ENCODE measurements around the gene PNMA1.

Gene PNMA1

GRCh38 chr14:73736842-73737241 is 22.7 kb upstream of the PNMA1 start:
- no peak for DNase-seq

GRCh38 chr14:73732006-73732405 is 17.8 kb upstream of the PNMA1 start:
- no peak for DNase-seq

GRCh38 chr14:73731111-73731510 is 16.9 kb upstream of the PNMA1 start:
- DNase-seq = no peak

- DNase-seq = no peak
Observed at GRCh38 chr14:73729556-73730265, 15.5 kb upstream of the PNMA1 start.

GRCh38 chr14:73728717-73729330 is 14.6 kb upstream of the PNMA1 start:
- no peak for DNase-seq

GRCh38 chr14:73727166-73727565 is 13.0 kb upstream of the PNMA1 start:
- DNase-seq = no peak

GRCh38 chr14:73726025-73726961 is 12.1 kb upstream of the PNMA1 start:
- DNase-seq = no peak

GRCh38 chr14:73725116-73726024 is 11.2 kb upstream of the PNMA1 start:
- no peak for DNase-seq

GRCh38 chr14:73724696-73725095 is 10.5 kb upstream of the PNMA1 start:
- DNase-seq = no peak

GRCh38 chr14:73723797-73724661 is 9.8 kb upstream of the PNMA1 start:
- no peak for DNase-seq

- DNase-seq = no peak
Observed at GRCh38 chr14:73723406-73723796, 9.2 kb upstream of the PNMA1 start.

- no peak for DNase-seq
Observed at GRCh38 chr14:73722581-73722980, 8.4 kb upstream of the PNMA1 start.

GRCh38 chr14:73721101-73721821 is 7.1 kb upstream of the PNMA1 start:
- DNase-seq = no peak

GRCh38 chr14:73720636-73721035 is 6.5 kb upstream of the PNMA1 start:
- DNase-seq = no peak

GRCh38 chr14:73719791-73720190 is 5.6 kb upstream of the PNMA1 start:
- DNase-seq = no peak

GRCh38 chr14:73719361-73719760 is 5.2 kb upstream of the PNMA1 start:
- no peak for DNase-seq

- DNase-seq = no peak
Observed at GRCh38 chr14:73718418-73719251, 4.5 kb upstream of the PNMA1 start.

GRCh38 chr14:73717711-73718417 is 3.7 kb upstream of the PNMA1 start:
- no peak for DNase-seq

GRCh38 chr14:73717266-73717665 is 3.1 kb upstream of the PNMA1 start:
- no peak for DNase-seq

All from NCI-H2081 treated with DMSO at 0.1 percent for 48 hours (cell line).